Measurements from ENCODE around the gene PLXDC1. TPM values are rescaled to one million over a fixed set of nuclear protein-coding genes. Genes with fewer than 3 reads are reported as not detected.
"Not testable (repeated sequence)": the region's sequence is repeated elsewhere in the genome, so short reads cannot be mapped to it uniquely, and the experiment has no call there.

Gene PLXDC1
- total and polyA plus RNA-seq, 12 donors, result 7.3 to 21.3 (median 11.2) TPM

GRCh38 chr17:39122991-39123390 lies 28.4 kb downstream of the PLXDC1 start:
- DNase-seq (no peak), ATAC-seq (no peak)
- 91 to 93% methylated on average over 7 of the region's 7 CpGs for WGBS, 2 donors

DNA sequence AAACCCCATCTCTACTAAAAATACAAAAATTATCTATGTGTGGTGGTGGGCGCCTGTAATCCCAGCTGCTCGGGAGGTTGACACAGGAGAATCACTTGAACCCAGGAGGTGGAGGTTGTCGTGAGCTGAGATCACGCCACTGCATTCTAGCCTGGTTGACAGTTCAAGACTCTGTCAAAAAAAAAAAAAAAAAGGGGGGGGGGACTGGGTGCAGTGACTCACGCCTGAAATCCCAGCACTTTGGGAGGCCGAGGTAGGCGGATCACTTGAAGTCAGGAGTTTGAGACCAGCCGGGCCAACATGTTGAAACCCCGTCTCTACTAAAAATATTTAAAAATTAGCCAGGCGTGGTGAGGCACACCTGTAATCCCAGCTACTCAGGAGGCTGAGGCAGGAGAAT lies 29.5 kb downstream of the PLXDC1 start:
- ATAC-seq; H3K27me3 ChIP-seq; DNase-seq; intact Hi-C loops (cut with DNase I); H3K9me3 ChIP-seq; H3K4me1 ChIP-seq; H3K36me3 ChIP-seq; H3K27ac ChIP-seq; H3K4me3 ChIP-seq: not testable (repeated sequence)
- 93 to 95% methylated on average over 10 of the region's 10 CpGs for WGBS, 2 donors

More at GRCh38 chr17:39122991-39123390, 28.4 kb downstream of the PLXDC1 start:
- TF ChIP-seq CTCF (IDR thresholded peaks at IDR 0.05), result no peak
- H3K4me3 ChIP-seq, result no peak overlapping the region
- peaks cover 0 to 7% (median 0%) of the 10 kb centered on the region in 9 donors for H3K4me1 ChIP-seq
- H3K27ac ChIP-seq, result no peak overlapping the region
- H3K9me3 ChIP-seq, result no peaks in the 10 kb centered on the region
- no peaks in the 10 kb centered on the region for H3K27me3 ChIP-seq
- intact Hi-C loops (cut with DNase I), result no loop called here
- no peaks in the 10 kb centered on the region for H3K36me3 ChIP-seq

DNA sequence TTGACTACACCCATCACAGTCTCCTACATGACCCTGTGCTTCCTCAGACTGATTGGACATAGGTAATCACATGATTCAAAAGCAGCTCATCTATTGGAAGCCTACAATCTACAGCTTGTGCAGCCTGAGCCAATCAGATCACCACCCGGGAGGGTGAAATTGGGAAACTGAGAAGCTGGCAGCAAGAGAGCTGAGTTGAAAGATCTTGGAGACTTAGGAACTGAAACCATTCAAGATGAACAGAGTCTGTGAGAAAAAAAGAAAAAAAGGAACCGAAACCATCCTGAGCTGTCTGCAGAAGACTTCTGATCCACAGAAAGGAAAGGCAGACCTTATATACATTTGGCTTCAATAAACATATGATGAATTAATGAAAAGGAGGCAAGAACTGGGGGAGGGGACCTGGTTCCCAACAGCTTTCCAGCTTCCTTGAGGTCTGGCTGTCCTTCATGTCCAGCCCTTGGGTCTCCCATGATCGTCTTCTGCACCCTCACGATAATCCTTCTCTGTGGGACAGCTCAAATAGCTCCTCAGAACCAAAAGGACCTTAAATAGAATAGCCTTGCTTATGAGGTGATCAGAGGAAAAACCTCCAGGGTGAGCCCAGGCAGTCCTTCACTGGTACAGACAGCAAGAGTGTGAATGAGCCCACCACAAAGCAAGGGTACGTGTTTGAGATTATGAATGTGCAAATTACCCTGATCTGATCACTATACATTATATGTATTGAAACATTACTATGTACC lies 32.6 kb downstream of the PLXDC1 start:
- TF ChIP-seq CTCF (IDR thresholded peaks at IDR 0.05), result no peak
- ATAC-seq, result peak in 7 of 8 donors; percentile 20 to 59 (median 34)
- peaks cover 0 to 7% (median 0%) of the 10 kb centered on the region in 9 donors for H3K4me1 ChIP-seq
- intact Hi-C loops (cut with DNase I), result no loop called here
- peak overlapping the region in 1 of 10 donors; percentile 49 for H3K27ac ChIP-seq
- H3K36me3 ChIP-seq, result no peaks in the 10 kb centered on the region
- H3K9me3 ChIP-seq, result no peaks in the 10 kb centered on the region
- H3K4me3 ChIP-seq, result no peak overlapping the region
- DNase-seq, result no peak
- H3K27me3 ChIP-seq, result peaks cover 0 to 6% (median 0%) of the 10 kb centered on the region in 7 donors
- 87 to 90% methylated on average over 5 of the region's 5 CpGs for WGBS, 2 donors

DNA sequence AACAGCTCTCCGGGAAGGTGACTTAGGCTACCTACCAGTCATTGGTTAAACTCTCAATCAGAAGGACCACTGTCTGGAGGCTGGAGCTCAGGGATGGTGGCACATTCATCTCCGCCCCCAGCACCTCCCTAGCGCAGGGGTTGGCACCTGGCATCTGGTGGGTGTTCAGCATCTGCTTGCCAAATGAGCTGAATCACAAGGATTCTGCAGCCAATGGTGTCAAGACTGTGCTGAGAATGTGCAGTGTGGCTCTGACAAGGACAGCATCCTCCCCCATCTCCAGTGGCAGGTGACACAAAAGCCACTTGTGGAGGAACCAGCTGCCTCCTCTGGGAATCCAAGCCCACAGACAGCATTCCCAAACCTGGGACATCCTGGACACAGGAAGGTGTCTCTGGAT lies 35.2 kb downstream of the PLXDC1 start:
- H3K36me3 ChIP-seq, result no peaks in the 10 kb centered on the region
- H3K27me3 ChIP-seq, result peaks cover 0 to 6% (median 0%) of the 10 kb centered on the region in 7 donors
- H3K9me3 ChIP-seq, result no peaks in the 10 kb centered on the region
- no peak overlapping the region for H3K27ac ChIP-seq
- DNase-seq, result no peak
- no peak for ATAC-seq
- no peak for TF ChIP-seq CTCF (IDR thresholded peaks at IDR 0.05)
- peaks cover 0 to 7% (median 0%) of the 10 kb centered on the region in 9 donors for H3K4me1 ChIP-seq
- intact Hi-C loops (cut with DNase I), result no loop called here
- no peak overlapping the region for H3K4me3 ChIP-seq
- WGBS, 2 donors, result 63 to 76% methylated on average over 3 of the region's 3 CpGs

DNA sequence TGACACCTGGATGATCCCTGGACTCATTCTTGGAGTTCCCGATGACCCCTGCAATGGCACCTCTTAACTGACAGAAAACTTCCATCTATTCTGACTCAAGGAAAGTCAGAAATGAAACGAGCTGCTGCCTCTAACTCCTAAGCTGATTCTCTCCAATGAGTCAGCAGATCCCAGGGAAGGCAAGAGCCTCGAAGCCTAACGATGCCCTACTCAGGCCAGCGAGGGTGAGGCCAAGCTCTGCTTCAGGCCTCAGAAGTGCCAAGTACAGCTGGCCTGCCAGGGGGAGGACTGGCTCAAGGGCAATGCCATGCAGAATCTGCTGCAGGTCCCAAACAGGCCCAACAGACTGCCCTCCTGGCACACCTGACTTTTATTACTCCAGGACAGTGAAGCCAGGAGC lies 36.3 kb downstream of the PLXDC1 start:
- no peak for TF ChIP-seq CTCF (IDR thresholded peaks at IDR 0.05)
- Histone ChIP-seq H3K4me3 (no peak overlapping the region), H3K36me3 (no peaks in the 10 kb centered on the region), H3K27ac (no peak overlapping the region), H3K4me1 (peaks cover 0 to 7% (median 0%) of the 10 kb centered on the region in 9 donors), H3K9me3 (no peaks in the 10 kb centered on the region), H3K27me3 (peaks cover 0 to 10% (median 0%) of the 10 kb centered on the region in 7 donors)
- DNase-seq (no peak), ATAC-seq (no peak)
- WGBS, 2 donors, result 64 to 78% methylated on average over 5 of the region's 5 CpGs
- intact Hi-C loops (cut with DNase I), result no loop called here
